ENCODE results near the gene CHST15.
A peak's percentile ranks its signal among the peaks of the same experiment; 100 is the strongest.

CHST15 gene

DNA sequence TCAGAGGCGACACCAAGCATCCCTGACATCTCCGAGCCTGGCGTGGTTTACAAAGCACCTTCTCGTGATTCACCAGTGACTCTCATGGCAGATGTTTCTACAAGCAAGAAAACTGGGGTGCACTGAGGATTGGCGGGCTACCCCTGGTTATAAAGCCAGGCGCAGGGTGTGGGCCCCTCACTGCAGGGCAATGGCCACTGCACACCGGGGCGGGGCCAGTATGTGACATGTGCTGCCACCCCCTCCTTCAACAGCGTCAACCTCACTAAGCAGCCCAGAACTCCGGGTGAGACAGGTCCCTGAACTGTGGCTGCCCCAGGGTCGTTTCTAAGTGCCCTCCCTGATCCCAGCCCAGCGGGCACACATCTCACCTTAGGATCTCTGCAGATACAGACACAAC is 63.8 kb downstream of the CHST15 start:
- no peak for DNase-seq (ENCODE audit: low spot score)

DNA sequence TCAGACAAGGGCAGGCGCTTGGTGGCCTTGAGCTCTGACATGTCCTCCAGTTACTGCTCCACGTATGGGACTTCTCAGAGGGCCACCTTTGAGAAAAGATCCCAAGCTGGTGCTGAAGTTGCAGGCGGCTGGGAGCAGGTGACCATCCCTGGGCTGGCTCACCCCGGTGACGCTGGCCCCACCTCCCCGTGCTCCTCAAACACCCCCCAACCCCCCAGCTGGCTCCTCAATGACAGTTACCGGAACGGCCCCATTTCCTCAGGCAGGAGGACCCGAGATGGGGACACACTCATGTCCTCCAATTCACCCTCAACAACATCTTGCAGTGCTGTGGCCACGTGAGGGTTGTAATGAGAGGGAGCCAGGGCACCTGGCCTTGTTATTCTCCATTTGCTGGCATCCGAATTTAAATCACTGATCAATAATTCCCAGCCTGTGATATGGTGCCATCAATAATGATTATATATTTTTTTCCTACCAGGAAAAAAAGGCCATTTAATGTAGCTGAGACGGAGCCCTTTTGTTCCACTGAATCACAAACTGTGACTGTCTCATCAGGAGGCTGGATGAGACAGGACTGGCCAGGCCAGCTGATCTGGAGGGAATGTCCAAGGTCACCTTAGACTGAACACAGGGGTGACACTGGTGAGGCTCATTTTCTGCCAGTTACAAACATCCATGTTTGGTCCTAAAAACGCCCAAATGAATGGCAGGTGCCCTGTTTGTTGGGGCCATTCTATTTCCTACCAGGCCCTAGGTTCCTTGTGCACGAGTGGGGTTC is 64.5 kb downstream of the CHST15 start:
- DNase-seq (ENCODE audit: low spot score) = no peak

DNA sequence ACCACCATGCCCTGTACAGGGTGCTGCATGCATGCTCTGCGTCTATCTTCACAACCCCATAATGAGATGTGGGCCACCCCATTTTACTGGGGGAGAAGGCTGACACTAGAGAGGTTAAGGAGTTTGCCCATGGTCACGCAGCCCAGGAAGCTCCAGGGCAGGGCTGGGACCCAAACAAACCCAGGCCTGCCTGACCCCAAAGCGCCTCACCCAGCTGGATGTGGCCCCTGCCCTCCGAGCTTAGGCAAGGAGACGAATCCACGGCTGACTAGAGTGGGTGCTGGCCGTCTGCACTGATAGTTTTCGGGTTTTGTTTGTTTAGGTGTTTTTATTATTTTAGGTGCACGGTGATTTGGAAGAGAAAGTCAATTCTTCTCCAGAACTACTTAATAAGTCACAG is 65.7 kb downstream of the CHST15 start:
- DNase-seq (ENCODE audit: low spot score) = no peak

DNA sequence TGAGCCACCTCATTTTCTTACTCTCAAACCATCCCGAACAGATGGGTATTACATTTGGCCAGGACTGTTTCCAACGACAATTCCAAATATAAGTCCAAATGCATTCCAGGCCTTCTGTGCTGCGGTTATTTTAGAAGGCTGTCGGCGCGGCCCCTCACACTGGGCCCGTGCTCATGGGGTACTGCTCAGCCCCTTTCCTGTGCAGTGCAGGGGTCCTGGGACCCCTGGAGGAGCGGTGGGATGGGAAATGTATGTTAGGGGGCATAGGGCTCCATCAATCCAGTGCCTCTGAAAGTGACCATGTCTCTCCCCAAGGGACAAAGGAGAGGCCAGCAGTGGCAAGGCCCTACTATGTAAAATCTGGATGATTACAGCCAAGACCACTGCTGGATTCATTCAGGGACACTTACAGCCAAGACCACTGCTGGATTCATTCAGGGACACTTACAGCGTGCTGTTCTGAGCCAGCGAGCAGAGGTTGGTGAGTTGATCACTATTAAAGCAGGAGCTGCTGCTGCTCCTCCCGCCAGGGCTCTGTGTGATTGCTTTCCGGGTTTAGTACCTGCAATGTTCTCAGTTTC is 66.3 kb downstream of the CHST15 start:
- no peak for DNase-seq (ENCODE audit: low spot score)

DNA sequence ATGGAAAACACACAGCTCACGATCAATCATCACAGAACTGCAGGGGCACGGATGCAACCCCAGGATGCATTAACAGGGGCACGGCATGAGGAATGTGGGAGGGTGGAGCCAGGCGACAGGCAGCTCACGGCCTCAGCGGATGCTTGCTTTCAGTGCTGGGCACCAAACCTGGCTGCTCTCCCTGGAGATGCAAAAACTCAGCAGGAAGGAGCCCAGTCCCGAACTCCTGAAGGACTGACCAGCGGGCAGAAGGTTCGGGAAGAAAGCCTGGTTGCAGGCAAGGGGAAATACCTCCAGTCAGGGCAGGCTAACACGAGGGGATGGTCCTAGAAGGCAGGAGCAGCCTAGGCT is 66.8 kb downstream of the CHST15 start:
- no peak for DNase-seq (ENCODE audit: low spot score)

DNA sequence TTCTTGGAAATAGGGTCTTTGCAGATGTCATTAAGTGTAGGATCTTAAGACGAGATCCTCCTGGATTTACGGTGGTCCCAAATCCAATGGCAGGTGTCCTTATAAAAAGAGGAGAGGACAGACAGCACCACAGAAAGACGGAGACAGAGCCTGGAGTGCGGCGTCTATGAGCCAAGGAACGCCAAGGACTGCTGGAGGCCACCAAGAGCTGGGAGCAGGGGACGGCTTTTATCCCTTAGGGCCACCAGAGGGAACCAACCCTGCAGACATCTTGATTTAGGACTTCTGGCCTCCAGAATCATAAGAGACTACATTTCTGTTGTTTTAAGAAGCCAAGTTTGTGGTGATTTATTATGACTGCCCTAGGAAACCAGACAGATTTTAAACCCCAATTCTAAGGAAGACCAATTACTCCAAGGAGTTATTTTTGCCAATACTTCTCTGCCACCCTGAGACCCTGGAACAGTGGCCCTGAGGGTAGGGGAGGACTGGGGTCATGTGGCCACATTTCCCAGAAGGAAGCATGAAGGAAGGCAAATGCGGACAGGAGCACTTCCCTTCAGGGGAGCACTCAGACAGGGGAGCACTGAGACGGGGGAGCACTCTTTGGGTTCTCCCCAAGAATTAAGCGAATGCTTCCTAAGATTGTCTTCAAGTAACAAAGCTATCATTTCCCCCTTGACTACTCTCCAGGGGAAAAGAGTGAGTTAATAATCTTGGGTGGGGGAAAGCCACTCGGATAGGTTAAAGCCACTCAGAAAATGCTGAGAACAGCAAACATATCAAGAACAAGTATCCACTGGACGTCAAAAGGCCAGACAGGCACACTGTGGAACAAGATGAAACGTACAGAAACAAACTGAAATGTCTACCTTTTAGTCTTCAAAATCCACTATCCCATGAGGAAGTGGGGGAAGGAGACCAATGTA is 67.5 kb downstream of the CHST15 start:
- DNase-seq (ENCODE audit: low spot score) = no peak

DNA sequence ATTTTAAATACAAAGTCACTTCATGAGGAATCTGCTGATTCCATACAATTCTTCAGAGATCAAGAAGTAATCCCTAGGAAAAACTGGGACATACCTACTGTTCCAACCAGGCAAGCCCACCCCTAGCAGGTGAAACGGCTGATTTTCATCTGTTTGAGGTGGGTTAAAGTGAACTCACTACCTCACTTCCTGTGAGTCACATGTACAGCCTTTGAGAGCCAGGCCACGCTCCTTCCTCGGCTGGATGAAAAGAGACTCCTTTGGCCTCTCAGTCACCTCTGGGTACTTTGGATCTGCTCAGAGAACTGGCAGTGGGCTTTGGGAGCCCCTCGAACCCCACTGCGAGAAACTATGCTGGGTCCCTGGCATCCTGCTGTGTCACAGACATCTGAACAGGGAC is 68.2 kb downstream of the CHST15 start:
- no peak for DNase-seq (ENCODE audit: low spot score)

DNA sequence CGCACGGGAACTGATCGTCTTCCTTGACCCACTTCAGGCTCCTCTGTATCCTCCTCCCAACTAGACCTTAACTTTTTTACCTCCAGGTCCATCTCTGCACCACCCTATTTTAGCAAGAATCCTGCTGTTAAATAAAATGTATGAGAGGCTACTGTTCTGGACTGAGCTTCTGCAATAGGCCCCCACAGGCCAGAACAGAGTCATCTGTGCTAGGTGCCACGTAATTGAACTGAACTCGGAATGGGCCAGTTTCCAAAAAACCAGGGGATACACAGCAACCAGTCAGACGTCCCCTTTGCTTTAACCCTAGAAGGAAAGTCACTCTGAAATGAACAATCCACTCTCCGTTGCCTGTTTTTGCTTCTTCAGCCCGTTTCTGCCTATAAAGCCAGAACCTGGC is 71.3 kb downstream of the CHST15 start:
- no peak for DNase-seq (ENCODE audit: low spot score)

DNA sequence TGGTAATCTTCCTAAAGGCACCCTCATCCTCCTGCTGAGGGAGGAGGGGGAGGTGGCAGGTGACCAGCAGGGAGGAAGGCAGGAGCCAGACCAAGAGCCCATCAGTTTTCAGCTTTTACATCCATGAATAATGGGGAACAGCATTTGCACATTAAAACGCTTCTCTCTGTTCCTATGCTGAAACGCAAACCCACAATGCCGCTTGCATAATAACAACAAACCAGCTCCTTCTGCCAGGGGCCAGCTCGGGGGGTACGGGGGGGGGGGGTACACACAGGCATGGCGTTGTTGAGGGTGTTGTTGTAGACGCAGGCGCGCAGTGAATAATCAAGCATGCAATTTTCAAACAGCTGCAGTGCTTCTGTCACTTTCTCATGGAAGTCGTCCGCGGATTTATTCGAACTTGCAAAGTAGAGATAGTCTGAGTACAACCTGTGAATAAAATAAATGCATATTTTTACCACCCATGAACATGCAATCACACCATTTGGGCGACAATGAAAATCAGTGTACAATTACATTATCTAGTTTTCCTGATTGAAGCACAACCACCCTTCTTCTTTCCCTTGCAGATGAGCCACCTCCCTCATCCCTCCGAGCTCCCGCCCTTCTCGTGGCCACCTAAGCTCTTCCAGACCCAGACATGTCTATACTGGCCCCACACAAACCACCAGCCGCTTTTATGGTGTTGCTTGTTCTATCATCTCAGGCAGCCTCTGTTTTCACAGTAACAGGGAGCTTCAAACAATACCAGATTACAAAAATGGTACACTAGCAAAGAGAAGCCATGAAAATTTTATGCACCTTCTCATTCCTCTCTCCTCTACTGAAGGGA is 72.2 kb downstream of the CHST15 start:
- peak; percentile 59 for DNase-seq (ENCODE audit: low spot score)

DNA sequence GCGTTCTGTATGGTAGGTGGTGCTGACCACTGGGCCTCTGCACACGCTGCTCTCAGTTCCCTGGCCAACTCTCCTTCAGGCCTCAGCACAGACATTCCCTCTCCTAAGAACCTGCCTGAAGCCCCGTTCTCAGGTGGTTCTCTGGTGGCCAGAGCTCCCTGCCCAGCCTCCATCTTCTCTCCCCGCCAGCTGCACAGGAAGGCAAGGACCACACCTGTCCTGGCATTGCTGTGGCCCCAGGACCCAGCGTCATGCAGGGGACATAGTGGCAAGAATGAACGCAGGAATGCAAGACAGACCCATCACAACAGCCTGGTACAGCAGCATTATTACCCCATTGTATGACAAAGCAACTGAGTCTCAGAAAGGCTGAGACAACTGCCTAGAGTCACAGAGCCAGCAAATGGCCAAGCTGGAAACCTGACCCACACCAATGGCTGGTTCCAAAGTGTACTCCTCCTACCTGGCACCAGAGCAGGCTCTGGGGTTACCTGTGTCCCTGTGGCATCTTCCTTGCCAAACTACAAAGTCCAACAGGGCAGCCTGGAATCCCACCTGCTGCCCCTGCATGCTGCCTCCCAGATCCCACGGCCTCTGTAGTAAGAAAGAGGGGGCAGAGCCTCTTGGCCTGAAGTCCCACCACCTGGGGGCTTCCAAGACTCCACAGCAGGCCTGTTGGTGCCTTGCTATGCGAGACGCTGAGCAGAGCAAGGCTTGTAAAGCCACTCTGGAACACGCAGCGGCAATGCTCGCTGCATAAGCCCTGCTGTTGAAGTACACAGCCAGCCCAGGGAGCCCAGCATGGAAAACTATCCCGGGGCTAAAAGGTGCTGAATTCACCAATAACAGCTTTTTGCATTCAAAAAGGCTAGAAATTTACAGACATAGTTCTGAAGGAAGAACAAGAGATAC is 73.3 kb downstream of the CHST15 start:
- DNase-seq (ENCODE audit: low spot score) = no peak

DNA sequence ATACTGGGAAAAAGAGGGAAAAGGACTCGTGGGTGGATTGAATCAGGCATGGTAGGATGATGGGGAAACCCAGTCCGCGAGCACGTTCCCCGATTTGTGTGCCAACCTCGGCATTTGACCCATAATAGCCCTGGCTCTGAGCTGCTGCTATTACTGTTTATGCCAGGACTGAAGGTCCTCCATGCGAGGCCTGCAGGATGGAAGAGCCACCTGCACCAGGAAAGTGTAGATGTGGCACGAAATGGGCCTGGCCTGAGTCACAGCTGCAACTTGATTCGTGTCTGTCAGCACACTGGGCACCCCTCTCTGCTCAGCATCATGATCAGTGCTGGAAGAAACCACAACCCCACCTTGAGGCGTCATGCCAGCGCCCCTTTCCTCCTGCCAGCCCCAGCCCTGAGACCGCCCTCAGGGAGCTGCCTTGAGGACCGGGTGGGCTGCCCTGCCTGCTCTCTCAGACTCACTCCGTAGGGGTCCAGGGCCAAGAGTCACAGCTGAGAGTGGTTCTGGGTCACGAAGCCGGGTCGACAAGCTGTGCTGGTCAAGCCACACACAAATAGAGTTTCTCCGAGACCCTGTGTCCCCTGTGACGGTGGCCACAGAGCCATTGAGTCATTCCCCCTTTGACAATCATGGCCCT is 74.4 kb downstream of the CHST15 start:
- DNase-seq (ENCODE audit: low spot score) = no peak

DNA sequence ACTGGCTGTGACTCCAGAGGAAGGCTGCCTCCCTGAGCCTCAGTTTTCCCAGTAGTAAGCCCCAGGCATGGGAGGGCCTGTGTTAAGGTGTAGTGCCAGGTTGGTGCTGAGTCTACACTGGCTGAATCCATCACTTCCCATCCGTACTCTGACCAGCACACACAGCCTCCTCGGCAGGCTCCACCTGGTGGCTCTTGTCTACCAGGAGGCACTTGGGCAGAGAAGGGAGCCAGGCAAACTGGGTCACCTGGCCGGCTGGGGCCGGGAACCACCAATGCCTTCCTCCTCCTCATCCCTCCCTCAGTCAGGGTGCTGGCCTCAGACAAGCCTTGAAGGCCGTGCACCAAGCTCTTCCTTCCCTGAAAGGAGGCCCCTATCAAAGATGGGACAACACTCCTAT is 75.7 kb downstream of the CHST15 start:
- no peak for DNase-seq (ENCODE audit: low spot score)

DNA sequence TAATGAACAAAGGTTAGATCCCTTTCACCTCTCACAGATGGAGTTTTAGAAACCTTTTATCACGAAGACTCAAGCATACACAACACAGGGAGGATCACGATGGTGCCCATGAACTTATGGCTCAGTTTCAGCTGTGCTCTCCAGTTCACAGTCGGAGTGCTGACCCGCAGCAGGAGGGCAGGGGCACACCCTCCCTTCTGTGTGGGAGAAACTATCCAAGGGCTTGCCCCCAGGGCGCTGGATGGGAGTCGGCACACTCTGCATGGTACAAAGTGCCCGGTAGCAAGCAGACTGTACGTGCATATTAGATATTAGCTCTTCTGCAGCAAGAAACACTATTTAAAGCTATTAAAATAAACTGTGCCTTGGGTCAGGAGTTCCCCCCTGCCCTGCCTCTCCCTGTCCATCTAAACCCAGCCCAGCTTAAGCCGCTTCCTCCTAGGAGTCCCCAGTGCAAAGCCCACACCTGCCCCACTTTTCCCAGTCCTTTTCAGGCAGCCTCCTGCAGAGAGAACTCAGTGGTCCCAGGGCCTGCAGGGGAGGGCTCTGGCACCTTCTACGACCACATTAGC is 76.5 kb downstream of the CHST15 start:
- DNase-seq (ENCODE audit: low spot score) = no peak

DNA sequence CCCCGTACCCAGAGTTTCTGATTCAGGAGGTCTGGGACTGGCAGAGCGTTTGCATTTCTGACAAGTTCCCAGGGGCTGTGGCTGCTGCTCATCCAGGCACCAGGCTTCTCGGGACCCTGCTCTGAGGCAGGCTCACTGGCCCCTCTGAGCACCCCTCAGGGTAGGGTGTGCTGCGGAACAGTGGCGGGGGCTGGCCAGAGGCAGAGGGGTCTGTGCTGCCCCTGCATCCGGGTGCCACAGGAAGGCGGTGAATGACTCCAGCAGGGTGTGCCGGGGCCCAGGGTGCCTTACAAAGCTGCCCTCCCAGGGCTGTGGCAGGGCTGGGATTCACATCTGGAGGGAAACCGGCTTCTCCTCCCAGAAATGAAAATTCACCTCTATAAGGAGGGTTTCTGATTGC is 77.4 kb downstream of the CHST15 start:
- no peak for DNase-seq (ENCODE audit: low spot score)

DNA sequence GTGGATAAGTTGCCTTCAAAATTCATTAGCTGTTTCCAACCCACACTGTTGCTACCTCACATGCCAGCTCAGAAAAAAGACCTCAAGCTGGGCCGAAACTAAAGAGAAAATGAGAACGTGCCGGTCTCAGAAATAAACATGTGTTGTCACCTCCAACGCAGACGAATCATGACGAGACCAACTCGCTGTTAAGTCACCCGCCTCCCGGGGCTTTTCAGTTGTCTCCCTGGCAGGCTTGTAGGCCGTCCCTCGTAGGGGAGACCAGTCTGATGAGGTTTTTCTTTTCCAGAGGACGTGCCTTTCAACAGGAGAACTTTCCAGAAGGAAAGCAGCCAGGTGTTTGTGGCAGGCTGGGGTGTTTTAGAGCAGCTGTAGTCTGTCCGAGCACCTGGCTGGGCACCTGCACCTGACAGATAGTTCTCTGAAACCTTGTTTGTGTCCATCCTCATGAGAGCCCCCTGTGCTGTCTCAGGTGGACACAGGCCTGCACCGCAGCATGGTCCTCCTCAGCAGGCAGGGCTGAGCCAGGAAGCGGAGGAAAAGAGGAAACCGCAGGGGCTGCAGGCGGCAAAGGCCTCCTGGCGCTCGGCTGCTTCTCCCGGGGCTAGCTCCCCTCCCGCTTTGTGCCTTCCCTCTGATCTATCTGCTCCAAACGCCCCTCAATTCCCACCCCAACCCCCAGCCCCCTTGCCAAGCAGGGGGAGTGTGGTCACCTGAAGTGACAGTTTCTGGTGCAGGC is 78.8 kb downstream of the CHST15 start:
- DNase-seq (ENCODE audit: low spot score) = no peak

DNA sequence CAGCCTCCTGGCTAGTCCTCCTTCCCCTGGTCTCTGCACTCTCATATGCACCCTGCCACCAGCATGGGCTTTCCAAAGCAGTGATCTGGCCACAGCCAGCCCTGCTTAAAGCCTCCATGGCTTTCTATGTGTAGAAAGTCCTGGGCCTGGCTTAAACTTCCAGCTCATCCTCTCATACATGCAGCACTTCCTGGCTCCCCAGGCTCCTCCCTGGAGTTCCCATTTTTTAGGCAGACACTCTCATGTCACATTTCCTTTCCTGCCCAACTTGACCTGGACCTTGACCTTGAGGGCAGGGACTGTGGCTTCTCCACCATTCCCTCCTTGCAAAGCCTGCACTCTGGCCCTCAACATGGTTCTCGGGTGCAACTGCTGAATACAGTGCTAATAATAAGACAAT is 79.5 kb downstream of the CHST15 start:
- no peak for DNase-seq (ENCODE audit: low spot score)

DNA sequence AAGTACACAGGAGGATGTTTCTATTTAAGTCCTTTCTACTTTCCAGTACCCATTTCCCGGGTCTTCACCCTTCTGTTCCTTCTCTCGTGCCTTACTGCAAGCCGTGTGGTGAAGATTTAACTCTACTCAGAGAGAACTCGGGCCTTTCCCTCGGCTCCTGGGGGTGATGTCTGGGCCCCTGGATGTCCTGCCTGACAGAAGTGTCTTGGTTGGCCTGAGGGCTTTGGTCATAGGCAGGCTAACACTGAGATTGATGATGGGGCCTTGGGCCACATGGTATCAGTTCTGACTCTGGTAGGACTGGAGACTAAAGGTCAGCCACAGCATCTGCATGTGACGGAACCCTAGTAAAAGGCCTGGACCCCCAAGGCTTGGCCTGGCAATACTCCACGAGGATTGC is 80.4 kb downstream of the CHST15 start:
- no peak for DNase-seq (ENCODE audit: low spot score)

DNA sequence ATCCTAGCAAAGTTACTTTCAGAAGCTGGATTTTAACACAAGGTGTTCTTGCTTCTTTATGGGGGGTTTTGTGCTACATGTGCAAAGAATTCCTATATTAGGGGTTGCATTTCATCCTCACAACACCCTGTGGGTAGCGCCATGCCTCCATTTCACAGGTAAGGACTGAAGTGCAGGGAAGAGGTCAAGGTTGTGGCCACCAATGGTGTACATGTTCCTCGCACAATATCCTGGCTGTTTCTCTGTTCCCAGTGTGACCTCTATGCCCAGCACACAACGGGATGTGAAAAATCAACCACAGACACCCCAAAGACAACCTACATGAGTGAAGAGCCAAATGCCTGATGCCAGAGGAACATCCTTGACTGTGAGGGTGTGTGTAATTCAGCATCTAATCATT is 80.8 kb downstream of the CHST15 start:
- no peak for DNase-seq (ENCODE audit: low spot score)

DNA sequence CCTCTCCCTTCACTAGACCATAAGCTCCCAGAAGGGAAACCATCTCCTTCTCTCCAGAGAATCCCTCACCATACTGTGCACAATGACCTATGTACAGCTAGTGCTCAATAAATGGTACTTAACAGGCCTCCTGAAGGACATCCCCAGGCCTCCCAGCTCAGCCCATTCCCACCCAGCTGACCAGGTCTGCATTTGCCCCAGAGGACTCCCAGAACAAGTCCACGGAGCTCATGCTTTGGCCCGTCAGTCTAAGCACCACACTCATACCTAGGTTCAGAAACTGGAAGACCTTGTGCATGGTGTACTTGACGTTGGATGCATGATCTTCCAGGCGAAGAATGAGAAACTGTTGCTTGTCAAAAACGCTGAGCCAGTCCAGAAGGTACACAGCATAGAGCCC is 81.3 kb downstream of the CHST15 start:
- DNase-seq (ENCODE audit: low spot score) = no peak

DNA sequence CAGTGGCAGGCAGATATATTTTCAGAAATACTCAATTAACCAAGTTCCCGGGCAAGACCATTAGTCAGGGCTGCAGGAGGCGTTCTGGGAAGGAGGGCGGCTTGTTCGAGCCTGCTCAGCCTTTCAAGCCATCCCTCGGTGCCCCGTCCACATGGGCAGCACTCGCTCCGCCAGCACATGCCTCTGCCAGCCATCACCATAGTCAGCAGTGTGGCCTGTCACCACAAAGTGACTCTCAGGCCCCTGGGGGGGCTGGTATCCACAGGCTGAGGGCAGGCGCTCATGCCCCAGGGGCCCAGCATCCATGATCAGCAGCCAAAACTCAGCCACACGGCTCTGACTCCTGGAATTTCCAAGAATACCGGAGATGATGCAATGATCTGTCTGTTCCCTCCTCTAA is 81.9 kb downstream of the CHST15 start:
- DNase-seq (ENCODE audit: low spot score) = no peak

All from Ammon's horn (tissue), 1 donor.